Activated CD4-positive, alpha-beta memory T cell treated with anti-CD3 and anti-CD28 coated beads for 36 hours (primary cell): Measurements from ENCODE around the gene KCP. TPM values are rescaled to one million over a fixed set of nuclear protein-coding genes. Genes with fewer than 3 reads are reported as not detected.
A peak's percentile ranks its signal among the peaks of the same experiment; 100 is the strongest.

Experiments
- CTCF ChIA-PET: fragments of 350-600 bp; sonication (Branson Sonifier 250); formaldehyde crosslinking; loops from one replicate; lab custom pipeline; 2021; ENCODE audit warnings: antibody characterized with exemption, inconsistent platforms; lab: Charles Lee
- POLR2A ChIA-PET: fragments of 350-600 bp; sonication (Branson Sonifier 250); formaldehyde crosslinking; loops from one replicate; lab custom pipeline; 2021; ENCODE audit warnings: antibody characterized with exemption; lab: Charles Lee
- DNase-seq: peaks from one replicate; pipeline ENCODE4 v3.0.0-alpha.2; 2020
- H3K27ac Mint-ChIP-seq: one replicate; pipeline ENCODE4 v1.8.0; 2021; ENCODE audit warnings: mixed read lengths
- H3K27me3 Mint-ChIP-seq: one replicate; pipeline ENCODE4 v1.8.0; 2021; ENCODE audit warnings: mixed read lengths
- H3K36me3 Mint-ChIP-seq: one replicate; pipeline ENCODE4 v1.8.0; 2021; ENCODE audit warnings: mixed read lengths
- H3K4me1 Mint-ChIP-seq: one replicate; pipeline ENCODE4 v1.8.0; 2021; ENCODE audit warnings: low read depth, mixed read lengths
- H3K4me3 Mint-ChIP-seq: one replicate; pipeline ENCODE4 v1.8.0; 2021; ENCODE audit warnings: mild to moderate bottlenecking, mixed read lengths
- H3K9me3 Mint-ChIP-seq: one replicate; pipeline ENCODE4 v1.8.0; 2021; ENCODE audit warnings: mixed read lengths
- intact Hi-C: fragments of 100-400 bp; cut with micrococcal nuclease; formaldehyde crosslinking; loops from one replicate; pipeline ENCODE4 v1.15.1; 2023
- total RNA-seq, 2 experiments: library from RNA; stranded (reverse); gene quantifications; one replicate each; pipeline ENCODE4 v1.2.3, GENCODE V29; 2021

The KCP gene
- total RNA-seq, 2 experiments from 2014 or later: 0.05 to 0.12 TPM

- H3K9me3 Mint-ChIP-seq: no peaks in the 10 kb centered on the region
- no peaks in the 10 kb centered on the region for H3K27me3 Mint-ChIP-seq
- no peak for DNase-seq
- intact Hi-C loops: no loop called here
- H3K27ac Mint-ChIP-seq: no peak overlapping the region
- H3K4me3 Mint-ChIP-seq: no peak overlapping the region
- CTCF ChIA-PET: interaction anchor here (0.9 kb wide), 1 partner anchor 66 kb away, joined by 3 read pairs; no protein-coding TSS in a partner anchor
- no peaks in the 10 kb centered on the region for H3K36me3 Mint-ChIP-seq
- POLR2A ChIA-PET: interaction anchor here (0.6 kb wide), 1 partner anchor 17 kb away, joined by 3 read pairs; no protein-coding TSS in a partner anchor
- H3K4me1 Mint-ChIP-seq: peaks cover 16% of the 10 kb centered on the region
Measured at GRCh38 chr7:128928882-128929788, 18.6 kb upstream of the KCP start.

- Mint-ChIP-seq H3K4me1 (peaks cover 10% of the 10 kb centered on the region), H3K27ac (no peak overlapping the region), H3K27me3 (peaks cover under 1% of the 10 kb centered on the region), H3K36me3 (no peaks in the 10 kb centered on the region), H3K4me3 (no peak overlapping the region), H3K9me3 (no peaks in the 10 kb centered on the region)
- ChIA-PET POLR2A (no interaction called here), CTCF (no interaction called here)
- intact Hi-C loops: no loop called here
- DNase-seq: no peak
Measured at GRCh38 chr7:128928159-128928813, 17.8 kb upstream of the KCP start.

GRCh38 chr7:128924707-128925588 is 14.4 kb upstream of the KCP start:
- intact Hi-C loops: no loop called here
- Mint-ChIP-seq H3K27me3 (peaks cover 2% of the 10 kb centered on the region), H3K4me1 (no peaks in the 10 kb centered on the region), H3K9me3 (no peaks in the 10 kb centered on the region), H3K36me3 (no peaks in the 10 kb centered on the region), H3K4me3 (no peak overlapping the region), H3K27ac (no peak overlapping the region)
- CTCF ChIA-PET: interaction anchor here (1.0 kb wide), 1 partner anchor 22 kb away, joined by 3 read pairs; no protein-coding TSS in a partner anchor
- POLR2A ChIA-PET: no interaction called here
- no peak for DNase-seq

GRCh38 chr7:128923411-128923800 is 12.9 kb upstream of the KCP start:
- CTCF ChIA-PET: interaction anchor here (1.8 kb wide), 1 partner anchor 40 kb away, joined by 6 read pairs; no protein-coding TSS in a partner anchor
- POLR2A ChIA-PET: no interaction called here

GRCh38 chr7:128922496-128923410 is 12.2 kb upstream of the KCP start:
- Mint-ChIP-seq H3K27me3 (peaks cover 4% of the 10 kb centered on the region), H3K4me3 (no peak overlapping the region), H3K9me3 (no peaks in the 10 kb centered on the region), H3K4me1 (no peaks in the 10 kb centered on the region), H3K27ac (no peak overlapping the region), H3K36me3 (no peaks in the 10 kb centered on the region)
- peak; percentile 2 for DNase-seq
- ChIA-PET POLR2A (interaction anchor here (1.4 kb wide), 1 partner anchor 11 kb away, joined by 4 read pairs; no protein-coding TSS in a partner anchor), CTCF (interaction anchor here (1.8 kb wide), 1 partner anchor 39 kb away, joined by 6 read pairs; no protein-coding TSS in a partner anchor)
- intact Hi-C loops: no loop called here

More at GRCh38 chr7:128923411-128923800, 12.9 kb upstream of the KCP start:
- no peak overlapping the region for H3K27ac Mint-ChIP-seq
- intact Hi-C loops: no loop called here
- no peak overlapping the region for H3K4me3 Mint-ChIP-seq
- H3K36me3 Mint-ChIP-seq: no peaks in the 10 kb centered on the region
- H3K4me1 Mint-ChIP-seq: no peaks in the 10 kb centered on the region
- no peaks in the 10 kb centered on the region for H3K9me3 Mint-ChIP-seq
- peaks cover 2% of the 10 kb centered on the region for H3K27me3 Mint-ChIP-seq
- no peak for DNase-seq

GRCh38 chr7:128921866-128922440 is 11.4 kb upstream of the KCP start:
- peak; percentile 1 for DNase-seq
- no peak overlapping the region for H3K27ac Mint-ChIP-seq
- H3K9me3 Mint-ChIP-seq: no peaks in the 10 kb centered on the region
- peaks cover 7% of the 10 kb centered on the region for H3K27me3 Mint-ChIP-seq
- no peaks in the 10 kb centered on the region for H3K4me1 Mint-ChIP-seq
- CTCF ChIA-PET: interaction anchor here (1.8 to 3.0 kb wide), 2 partner anchors 38 to 170 kb away, joined by 6 to 8 read pairs; no protein-coding TSS in a partner anchor
- no peak overlapping the region for H3K4me3 Mint-ChIP-seq
- intact Hi-C loops: no loop called here
- no peaks in the 10 kb centered on the region for H3K36me3 Mint-ChIP-seq
- POLR2A ChIA-PET: interaction anchor here (1.4 kb wide), 1 partner anchor 11 kb away, joined by 4 read pairs; no protein-coding TSS in a partner anchor

- peaks cover 11% of the 10 kb centered on the region for H3K27me3 Mint-ChIP-seq
- ChIA-PET POLR2A (no interaction called here), CTCF (interaction anchor here (3.0 kb wide), 1 partner anchor 171 kb away, joined by 8 read pairs; no protein-coding TSS in a partner anchor)
- peak; percentile 5 for DNase-seq
- no peaks in the 10 kb centered on the region for H3K9me3 Mint-ChIP-seq
- no peak overlapping the region for H3K4me3 Mint-ChIP-seq
- no peak overlapping the region for H3K27ac Mint-ChIP-seq
- no peaks in the 10 kb centered on the region for H3K36me3 Mint-ChIP-seq
- intact Hi-C loops: no loop called here
- H3K4me1 Mint-ChIP-seq: no peaks in the 10 kb centered on the region
Measured at GRCh38 chr7:128920913-128921582, 10.5 kb upstream of the KCP start.

GRCh38 chr7:128919881-128920799 is 9.6 kb upstream of the KCP start:
- DNase-seq: peak; percentile 8
- Mint-ChIP-seq H3K27me3 (peaks cover 16% of the 10 kb centered on the region), H3K9me3 (no peaks in the 10 kb centered on the region), H3K4me1 (peaks cover 4% of the 10 kb centered on the region), H3K36me3 (no peaks in the 10 kb centered on the region), H3K27ac (no peak overlapping the region), H3K4me3 (no peak overlapping the region)
- ChIA-PET POLR2A (no interaction called here), CTCF (interaction anchor here (3.0 kb wide), 1 partner anchor 172 kb away, joined by 8 read pairs; no protein-coding TSS in a partner anchor)
- intact Hi-C loops: loop anchor here (10.0 kb wide), 1 partner anchor 45 kb away; no protein-coding TSS in a partner anchor

- Mint-ChIP-seq H3K27ac (no peak overlapping the region), H3K4me3 (no peak overlapping the region), H3K4me1 (peaks cover 7% of the 10 kb centered on the region), H3K27me3 (peaks cover 20% of the 10 kb centered on the region), H3K9me3 (no peaks in the 10 kb centered on the region), H3K36me3 (no peaks in the 10 kb centered on the region)
- intact Hi-C loops: loop anchor here (10.0 kb wide), 1 partner anchor 46 kb away; no protein-coding TSS in a partner anchor
- DNase-seq: no peak
- ChIA-PET CTCF (interaction anchor here (3.0 kb wide), 1 partner anchor 173 kb away, joined by 8 read pairs; no protein-coding TSS in a partner anchor), POLR2A (no interaction called here)
Measured at GRCh38 chr7:128919241-128919640, 8.7 kb upstream of the KCP start.
